Duodenal mucosa (tissue), 2 donors: ENCODE measurements around the gene ACIN1.

Experiments
- H3K27ac ChIP-seq: one replicate; pipeline ENCODE4 v1.7.0; 2013; ENCODE audit warnings: low read depth, low read length
- H3K27me3 ChIP-seq, 2 donors: one replicate each; pipeline ENCODE4 v1.7.0; 2013; ENCODE audit warnings: low read length in 2 of 2, control low read depth in 1 of 2; ENCODE audit not compliant: insufficient read depth in 2 of 2, control insufficient read depth in 1 of 2
- H3K36me3 ChIP-seq, 2 donors: one replicate each; pipeline ENCODE4 v1.7.0; 2013; ENCODE audit warnings: low read length in 2 of 2, control low read depth in 1 of 2; ENCODE audit not compliant: insufficient read depth in 2 of 2, control insufficient read depth in 1 of 2
- H3K4me1 ChIP-seq, 2 donors: one replicate each; pipeline ENCODE4 v1.7.0; 2013; ENCODE audit warnings: low read length in 2 of 2, control low read depth in 1 of 2; ENCODE audit not compliant: insufficient read depth in 2 of 2, control insufficient read depth in 1 of 2
- H3K4me3 ChIP-seq, 2 donors: one replicate each; pipeline ENCODE4 v1.7.0; 2013; ENCODE audit warnings: low read length in 2 of 2, low read depth in 1 of 2
- H3K9ac ChIP-seq, 2 donors: one replicate each; pipeline ENCODE4 v1.7.0; 2013; ENCODE audit warnings: low read length in 2 of 2, low read depth in 1 of 2
- H3K9me3 ChIP-seq, 2 donors: one replicate each; pipeline ENCODE4 v1.7.0; 2013; ENCODE audit warnings: low read length in 2 of 2, control low read depth in 1 of 2; ENCODE audit not compliant: control insufficient read depth in 1 of 2

Gene ACIN1

GRCh38 chr14:23025151-23025814 is 69.7 kb downstream of the ACIN1 start:
- H3K27me3 ChIP-seq, result no peaks in the 10 kb centered on the region
- H3K4me1 ChIP-seq, result no peaks in the 10 kb centered on the region
- no peak overlapping the region for H3K27ac ChIP-seq
- H3K4me3 ChIP-seq, result no peak overlapping the region
- H3K9me3 ChIP-seq, result no peaks in the 10 kb centered on the region
- H3K36me3 ChIP-seq, result peaks cover 12 to 28% of the 10 kb centered on the region in 2 donors
- no peak overlapping the region for H3K9ac ChIP-seq

GRCh38 chr14:23024612-23025075 is 70.3 kb downstream of the ACIN1 start:
- no peak overlapping the region for H3K9ac ChIP-seq
- peaks cover 12 to 28% of the 10 kb centered on the region in 2 donors for H3K36me3 ChIP-seq
- no peaks in the 10 kb centered on the region for H3K4me1 ChIP-seq
- no peaks in the 10 kb centered on the region for H3K9me3 ChIP-seq
- H3K27ac ChIP-seq, result no peak overlapping the region
- H3K4me3 ChIP-seq, result no peak overlapping the region
- no peaks in the 10 kb centered on the region for H3K27me3 ChIP-seq

GRCh38 chr14:23023795-23024152 is 71.2 kb downstream of the ACIN1 start:
- no peaks in the 10 kb centered on the region for H3K9me3 ChIP-seq
- H3K36me3 ChIP-seq, result peaks cover 12 to 20% of the 10 kb centered on the region in 2 donors
- no peak overlapping the region for H3K9ac ChIP-seq
- no peak overlapping the region for H3K27ac ChIP-seq
- H3K27me3 ChIP-seq, result no peaks in the 10 kb centered on the region
- no peak overlapping the region for H3K4me3 ChIP-seq
- no peaks in the 10 kb centered on the region for H3K4me1 ChIP-seq

GRCh38 chr14:23023022-23023794 is 71.7 kb downstream of the ACIN1 start:
- H3K9ac ChIP-seq, result no peak overlapping the region
- no peaks in the 10 kb centered on the region for H3K4me1 ChIP-seq
- H3K36me3 ChIP-seq, result peaks cover 12 to 17% of the 10 kb centered on the region in 2 donors
- no peaks in the 10 kb centered on the region for H3K27me3 ChIP-seq
- H3K4me3 ChIP-seq, result no peak overlapping the region
- no peak overlapping the region for H3K27ac ChIP-seq
- no peaks in the 10 kb centered on the region for H3K9me3 ChIP-seq

- no peaks in the 10 kb centered on the region for H3K27me3 ChIP-seq
- H3K4me3 ChIP-seq, result no peak overlapping the region
- H3K9me3 ChIP-seq, result no peaks in the 10 kb centered on the region
- no peaks in the 10 kb centered on the region for H3K4me1 ChIP-seq
- no peak overlapping the region for H3K9ac ChIP-seq
- H3K36me3 ChIP-seq, result peaks cover 12 to 17% of the 10 kb centered on the region in 2 donors
- no peak overlapping the region for H3K27ac ChIP-seq
Observed at GRCh38 chr14:23021889-23022442, 73.0 kb downstream of the ACIN1 start.

GRCh38 chr14:23021434-23021833 is 73.5 kb downstream of the ACIN1 start:
- Histone ChIP-seq H3K4me1 (no peaks in the 10 kb centered on the region), H3K36me3 (peaks cover 12 to 17% of the 10 kb centered on the region in 2 donors)

GRCh38 chr14:23020143-23021128 is 74.5 kb downstream of the ACIN1 start:
- Histone ChIP-seq H3K27ac (no peak overlapping the region), H3K27me3 (no peaks in the 10 kb centered on the region), H3K4me1 (no peaks in the 10 kb centered on the region), H3K36me3 (peaks cover 3 to 8% of the 10 kb centered on the region in 2 donors), H3K9ac (no peak overlapping the region), H3K4me3 (no peak overlapping the region), H3K9me3 (no peaks in the 10 kb centered on the region)

More at GRCh38 chr14:23021434-23021833, 73.5 kb downstream of the ACIN1 start:
- Histone ChIP-seq H3K27me3 (no peaks in the 10 kb centered on the region), H3K27ac (no peak overlapping the region), H3K9me3 (no peaks in the 10 kb centered on the region), H3K9ac (no peak overlapping the region), H3K4me3 (no peak overlapping the region)

GRCh38 chr14:23018107-23018506 is 76.8 kb downstream of the ACIN1 start:
- Histone ChIP-seq H3K4me3 (no peak overlapping the region), H3K9ac (no peak overlapping the region), H3K4me1 (no peaks in the 10 kb centered on the region), H3K27me3 (no peaks in the 10 kb centered on the region), H3K9me3 (no peaks in the 10 kb centered on the region), H3K36me3 (no peaks in the 10 kb centered on the region), H3K27ac (no peak overlapping the region)

- Histone ChIP-seq H3K9ac (no peak overlapping the region), H3K4me1 (no peaks in the 10 kb centered on the region), H3K36me3 (no peaks in the 10 kb centered on the region), H3K27me3 (no peaks in the 10 kb centered on the region), H3K27ac (no peak overlapping the region), H3K4me3 (no peak overlapping the region), H3K9me3 (no peaks in the 10 kb centered on the region)
Observed at GRCh38 chr14:23017091-23017490, 77.8 kb downstream of the ACIN1 start.
